ENCODE results near the gene PTPN9. TPM values are rescaled to one million over a fixed set of nuclear protein-coding genes. Genes with fewer than 3 reads are reported as not detected.

The PTPN9 gene
- total RNA-seq, 1 donor = 24.0 TPM

DNA sequence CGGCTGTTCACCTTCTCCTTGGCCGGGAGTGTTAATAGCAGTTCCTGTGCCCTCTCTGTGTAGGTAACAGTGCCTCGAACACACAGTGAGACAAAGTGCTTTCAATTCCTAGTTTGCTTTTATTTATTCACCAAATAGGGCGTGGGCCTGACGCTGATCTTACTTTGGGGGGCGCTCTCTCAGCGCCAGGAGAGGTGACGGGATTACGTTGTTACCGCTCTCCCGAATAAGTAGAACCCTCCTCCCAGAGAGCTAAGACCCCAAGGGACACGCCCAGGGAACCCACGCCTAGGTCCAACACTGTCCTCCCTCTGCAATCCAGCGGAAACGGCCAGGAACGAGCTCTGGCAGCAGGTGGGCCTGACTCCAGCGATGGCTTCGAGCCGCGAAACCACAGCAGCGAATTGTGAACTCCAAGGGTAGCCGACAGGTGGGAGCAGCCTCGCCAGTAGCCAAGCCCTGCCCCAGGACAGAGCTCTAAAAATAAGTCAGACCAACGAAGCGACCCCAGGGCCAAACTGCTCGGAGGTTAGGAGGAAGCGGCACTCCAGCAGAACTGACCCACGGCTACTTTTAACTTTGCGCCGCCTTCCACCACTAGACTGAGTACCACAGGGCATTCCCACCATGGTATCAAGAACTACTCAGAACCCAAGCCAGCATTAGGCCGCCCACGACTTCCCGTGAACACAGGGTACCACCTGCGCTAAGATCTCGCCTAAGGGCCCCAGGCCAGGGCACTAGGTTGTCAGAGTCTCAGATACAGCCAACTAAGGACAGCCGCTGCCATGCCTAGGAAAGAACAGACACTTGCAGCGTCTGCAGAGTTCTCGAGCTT lies 126.0 kb downstream of the PTPN9 start:
- TF ChIP-seq, protein P1, sequence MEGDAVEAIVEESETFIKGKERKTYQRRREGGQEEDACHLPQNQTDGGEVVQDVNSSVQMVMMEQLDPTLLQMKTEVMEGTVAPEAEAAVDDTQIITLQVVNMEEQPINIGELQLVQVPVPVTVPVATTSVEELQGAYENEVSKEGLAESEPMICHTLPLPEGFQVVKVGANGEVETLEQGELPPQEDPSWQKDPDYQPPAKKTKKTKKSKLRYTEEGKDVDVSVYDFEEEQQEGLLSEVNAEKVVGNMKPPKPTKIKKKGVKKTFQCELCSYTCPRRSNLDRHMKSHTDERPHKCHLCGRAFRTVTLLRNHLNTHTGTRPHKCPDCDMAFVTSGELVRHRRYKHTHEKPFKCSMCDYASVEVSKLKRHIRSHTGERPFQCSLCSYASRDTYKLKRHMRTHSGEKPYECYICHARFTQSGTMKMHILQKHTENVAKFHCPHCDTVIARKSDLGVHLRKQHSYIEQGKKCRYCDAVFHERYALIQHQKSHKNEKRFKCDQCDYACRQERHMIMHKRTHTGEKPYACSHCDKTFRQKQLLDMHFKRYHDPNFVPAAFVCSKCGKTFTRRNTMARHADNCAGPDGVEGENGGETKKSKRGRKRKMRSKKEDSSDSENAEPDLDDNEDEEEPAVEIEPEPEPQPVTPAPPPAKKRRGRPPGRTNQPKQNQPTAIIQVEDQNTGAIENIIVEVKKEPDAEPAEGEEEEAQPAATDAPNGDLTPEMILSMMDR (IDR thresholded peaks at IDR 0.05; ENCODE audit: insufficient read depth, low read length) = no peak
- DNase-seq (ENCODE audit: low read depth) = peak; percentile 11

DNA sequence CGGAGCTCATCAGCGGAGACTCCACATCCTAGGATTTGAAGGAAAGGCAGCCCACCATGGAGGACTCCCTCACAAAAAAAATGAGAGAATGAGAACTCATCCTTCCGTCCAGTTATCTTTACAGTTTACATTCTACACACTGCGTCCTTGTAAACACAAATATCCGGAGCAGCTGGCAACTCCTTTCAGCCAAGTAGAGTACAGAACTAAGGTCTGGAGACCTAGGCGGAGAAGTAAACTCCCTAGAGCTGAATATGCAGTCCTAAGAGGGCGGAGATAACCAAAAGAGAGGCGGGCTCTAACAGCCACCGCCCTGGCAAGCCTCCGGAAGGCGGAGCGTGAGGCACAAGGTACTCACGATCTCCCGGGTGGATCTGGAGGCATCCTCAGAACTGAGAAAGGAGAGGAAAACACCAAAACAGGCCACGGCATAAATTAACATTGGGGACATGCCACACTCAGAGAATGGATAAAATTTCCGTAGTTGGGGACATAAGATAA lies 126.7 kb downstream of the PTPN9 start:
- peak overlapping the region; percentile 77 for H3K4me3 ChIP-seq (ENCODE audit: low read depth, low read length)
- TF ChIP-seq, protein P1 (IDR thresholded peaks at IDR 0.05; ENCODE audit: insufficient read depth, low read length) = no peak
- DNase-seq (ENCODE audit: low read depth) = peak; percentile 81

More for the DNA sequence above, 126.0 kb downstream of the PTPN9 start:
- peak overlapping the region; percentile 77 for H3K4me3 ChIP-seq (ENCODE audit: low read depth, low read length)

DNA sequence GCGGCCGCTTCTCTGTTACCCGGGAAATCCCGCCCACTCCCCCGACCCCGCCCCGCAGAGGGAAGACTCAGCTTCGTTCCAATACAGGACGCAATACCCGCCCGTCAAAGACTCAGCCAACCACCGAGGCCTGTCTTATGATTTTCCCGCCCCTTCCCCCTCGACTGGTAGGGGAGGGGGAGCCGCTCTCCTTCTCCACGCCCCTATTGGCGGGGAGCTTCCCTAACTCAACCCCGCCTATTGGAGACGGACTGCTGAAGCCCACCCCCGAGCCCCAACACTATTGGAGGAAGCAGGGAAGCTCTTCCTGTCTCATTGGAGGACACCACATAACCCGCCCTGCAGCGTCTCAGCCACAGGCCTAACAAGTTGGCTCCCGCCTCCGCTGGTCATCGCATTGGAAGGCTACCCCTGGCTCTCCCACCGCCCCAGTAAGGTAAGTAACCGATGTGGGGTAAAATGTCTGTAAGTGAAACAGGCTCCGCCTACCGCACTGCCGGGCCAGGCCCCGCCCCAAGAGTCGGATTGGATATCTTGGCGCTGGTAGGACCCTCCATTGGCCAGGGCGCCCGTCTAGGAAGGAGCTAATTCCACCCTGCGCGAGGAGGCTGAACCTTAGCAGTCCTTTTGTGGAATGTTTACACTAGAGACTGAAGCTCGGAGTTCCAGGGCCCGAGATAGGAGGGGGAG lies 127.3 kb downstream of the PTPN9 start, which contains the start of gene SIN3A:
Gene SIN3A, minus strand, starts transcription at position 17 of the 690 bp plus-strand sequence. CDS start 21,315 bp downstream, outside the sequence.
- peak; percentile 100 for DNase-seq (ENCODE audit: low read depth)
- H3K4me3 ChIP-seq (ENCODE audit: low read depth, low read length) = peak within 1 kb of the TSS; percentile 97
- TF ChIP-seq, protein P1 (IDR thresholded peaks at IDR 0.05; ENCODE audit: insufficient read depth, low read length) = no peak

DNA sequence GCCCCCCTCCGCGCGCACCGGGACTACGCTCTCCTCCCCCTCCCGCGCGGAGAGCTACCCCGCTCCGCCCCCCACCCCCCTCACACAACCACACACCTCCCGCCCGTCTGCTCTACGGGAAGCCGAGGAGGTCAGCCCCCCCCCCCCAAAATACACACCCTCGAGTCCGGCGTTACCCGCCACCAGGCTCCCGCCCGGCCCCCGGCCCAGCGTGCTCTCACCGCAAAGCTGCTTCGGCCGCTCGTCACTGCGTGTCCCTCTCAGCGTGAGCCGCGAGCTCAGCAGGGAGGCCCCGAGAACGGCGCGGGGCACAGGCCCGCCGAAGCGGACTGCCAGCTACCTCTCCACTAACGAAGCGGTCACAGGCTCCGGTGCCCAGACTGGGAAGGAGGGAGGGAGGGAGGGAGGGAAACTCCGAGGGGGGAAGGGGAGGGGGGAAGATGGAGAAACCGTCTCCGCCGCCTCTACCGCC lies 127.9 kb downstream of the PTPN9 start:
- H3K4me3 ChIP-seq (ENCODE audit: low read depth, low read length) = peak overlapping the region; percentile 97
- DNase-seq (ENCODE audit: low read depth) = no peak
- TF ChIP-seq, protein P1 (IDR thresholded peaks at IDR 0.05; ENCODE audit: insufficient read depth, low read length) = no peak

DNA sequence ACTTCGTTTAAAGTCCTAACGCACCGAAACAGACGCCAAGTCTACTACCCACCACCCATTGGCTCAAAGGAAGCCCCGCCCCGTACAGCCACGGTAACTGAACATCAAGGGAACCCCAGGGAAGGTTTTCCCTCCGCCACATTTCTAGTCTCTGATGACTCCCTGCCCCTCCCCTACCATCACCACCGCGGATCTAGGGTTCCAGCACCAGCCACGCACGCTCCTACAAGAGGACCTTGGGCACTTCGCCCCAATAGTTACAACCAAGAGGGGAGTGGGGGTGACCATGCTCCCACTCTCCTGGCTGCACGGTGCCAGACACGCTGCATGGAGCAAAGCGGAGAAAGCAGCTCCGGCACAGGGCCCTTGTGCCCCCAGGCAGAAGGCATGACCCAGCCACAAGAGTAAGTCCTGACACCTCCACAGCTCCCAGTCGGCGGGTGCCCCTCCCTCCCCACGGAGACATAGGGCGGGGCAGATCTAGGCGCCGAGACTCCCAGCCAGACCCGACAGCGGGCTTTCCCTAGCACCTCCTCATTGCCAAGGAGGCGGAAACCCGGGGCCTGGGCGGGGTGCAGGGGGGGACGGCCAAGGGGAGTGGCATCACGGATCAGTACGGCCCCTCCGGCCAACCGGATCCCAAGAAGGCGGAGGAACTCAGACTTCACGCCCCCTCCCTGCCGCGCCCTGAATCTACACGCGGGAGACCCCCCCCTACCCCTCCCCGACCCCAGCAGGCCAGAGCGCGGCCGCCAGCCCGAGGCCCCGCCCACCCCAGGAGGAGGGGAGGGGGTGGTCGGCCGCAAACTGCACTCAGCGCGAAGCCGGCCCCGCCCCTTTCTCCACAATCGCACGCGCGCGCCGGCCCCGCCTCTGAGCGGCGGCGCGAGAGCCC lies 128.6 kb downstream of the PTPN9 start:
- peak; percentile 95 for DNase-seq (ENCODE audit: low read depth)
- TF ChIP-seq, protein P1 (IDR thresholded peaks at IDR 0.05; ENCODE audit: insufficient read depth, low read length) = no peak
- H3K4me3 ChIP-seq (ENCODE audit: low read depth, low read length) = peak overlapping the region; percentile 97
